Effector CD8-positive, alpha-beta T cell (primary cell): ENCODE measurements around the gene CANT1.

Source experiments
- DNase-seq: peaks from one replicate; lab custom pipeline; 2025; lab: John Stamatoyannopoulos, UW

CANT1 gene

DNA sequence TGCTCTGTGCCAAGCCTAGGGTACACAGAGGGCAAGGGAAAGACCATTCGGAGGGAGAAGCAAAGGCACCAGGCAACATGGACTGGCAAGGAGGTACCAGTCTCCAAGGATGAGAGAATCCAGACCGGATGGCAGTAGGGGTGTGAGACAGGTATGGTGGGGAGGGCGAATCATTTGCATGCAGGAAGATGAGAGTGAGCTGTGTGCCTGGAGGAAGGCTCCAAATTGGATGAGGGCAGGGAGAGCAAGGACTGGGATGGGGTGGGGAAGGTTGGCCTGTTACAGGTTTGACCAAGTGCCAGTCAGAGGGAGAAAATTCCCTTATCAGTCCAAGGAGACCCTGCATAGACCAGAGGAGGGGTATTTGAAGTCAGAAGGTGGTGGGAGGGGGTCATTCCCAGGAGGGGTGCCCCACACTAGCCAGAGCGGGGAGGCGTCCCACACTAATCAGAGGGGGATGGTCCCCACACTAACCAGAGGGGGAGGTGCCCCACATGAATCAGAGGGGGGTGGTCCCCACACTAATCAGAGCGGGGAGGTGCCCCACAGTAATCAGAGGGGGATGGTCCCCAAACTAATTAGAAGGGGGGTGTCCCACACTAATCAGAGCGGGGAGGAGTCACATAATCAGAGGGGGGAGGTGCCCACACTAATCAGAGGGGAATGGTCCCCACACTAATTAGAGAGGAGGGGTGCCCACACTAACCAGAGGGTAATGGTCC, 737 bp downstream of the CANT1 start:
- DNase-seq = no peak

DNA sequence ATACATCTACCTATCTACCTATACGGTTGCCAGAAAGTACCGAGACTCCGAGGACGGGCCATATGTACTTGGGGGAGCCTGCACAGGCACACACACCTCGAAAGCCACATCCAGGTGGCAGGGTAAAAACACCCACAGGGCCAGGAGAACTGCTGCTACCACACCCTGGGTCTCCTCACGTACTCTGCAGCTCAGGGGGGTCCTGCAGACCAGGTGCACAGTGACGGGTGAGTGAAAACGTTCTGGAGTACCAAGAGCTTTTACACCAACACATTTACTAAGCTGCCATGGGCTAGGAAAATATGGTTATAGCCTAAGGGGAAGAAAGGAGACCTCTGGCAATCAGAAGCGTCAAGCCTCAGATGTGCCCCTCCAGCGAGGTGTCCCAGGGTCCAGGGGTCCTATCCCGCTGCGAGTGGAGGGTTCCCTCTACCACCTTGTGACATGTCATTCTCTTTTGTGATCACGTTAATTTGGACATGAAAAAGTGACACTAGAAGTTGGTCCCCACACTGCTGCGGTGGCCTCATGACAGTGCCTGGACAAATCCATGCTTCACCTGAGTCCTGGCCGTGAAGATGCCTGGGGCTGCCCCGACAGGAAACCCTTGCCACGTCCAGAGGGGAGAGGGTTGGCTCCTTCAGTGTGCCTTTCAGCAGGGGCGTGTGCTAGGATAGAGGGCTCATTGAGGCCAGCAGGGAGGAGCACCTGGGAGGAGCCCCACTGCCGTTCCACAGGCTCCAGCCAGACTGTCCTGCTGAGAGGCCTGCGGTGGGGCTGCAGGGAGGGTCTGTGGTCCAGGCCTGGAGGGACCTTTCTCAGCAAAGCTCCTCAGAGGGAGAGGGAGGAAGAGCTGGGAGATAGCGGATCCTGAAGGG, 1.8 kb downstream of the CANT1 start:
- DNase-seq = no peak

DNA sequence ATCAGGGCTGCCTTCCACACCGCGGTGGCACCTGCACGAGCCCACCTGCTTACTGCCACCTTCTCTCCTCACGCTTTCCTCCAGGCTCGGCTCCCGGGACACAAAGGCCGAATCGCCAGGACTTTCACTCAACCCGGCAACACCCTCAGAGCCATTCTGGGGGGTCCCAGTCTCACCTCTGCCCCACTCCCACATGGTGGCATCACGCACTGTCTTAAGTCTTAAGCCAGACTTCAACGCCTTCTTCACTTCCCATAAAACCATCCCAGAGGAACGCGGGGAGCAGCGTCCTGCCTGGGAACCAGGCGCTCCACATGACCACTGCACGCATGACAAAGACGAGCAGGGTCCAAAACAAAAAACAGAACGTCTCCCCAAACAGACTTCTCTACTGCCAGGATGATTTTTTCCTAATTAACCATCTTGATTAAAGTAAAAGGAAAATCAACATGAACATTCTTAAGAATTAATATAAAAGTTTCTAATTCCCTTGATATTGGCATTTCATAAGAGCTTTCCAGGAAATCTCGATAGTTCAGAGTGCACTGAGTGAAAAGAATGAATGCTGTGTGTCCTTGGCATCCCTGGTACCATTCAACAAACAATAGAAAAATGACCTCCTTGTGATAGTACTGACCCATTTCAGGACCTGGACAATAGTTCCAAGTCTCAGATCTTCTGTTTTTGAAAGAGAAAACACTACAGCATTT, 2.6 kb downstream of the CANT1 start:
- no peak for DNase-seq

DNA sequence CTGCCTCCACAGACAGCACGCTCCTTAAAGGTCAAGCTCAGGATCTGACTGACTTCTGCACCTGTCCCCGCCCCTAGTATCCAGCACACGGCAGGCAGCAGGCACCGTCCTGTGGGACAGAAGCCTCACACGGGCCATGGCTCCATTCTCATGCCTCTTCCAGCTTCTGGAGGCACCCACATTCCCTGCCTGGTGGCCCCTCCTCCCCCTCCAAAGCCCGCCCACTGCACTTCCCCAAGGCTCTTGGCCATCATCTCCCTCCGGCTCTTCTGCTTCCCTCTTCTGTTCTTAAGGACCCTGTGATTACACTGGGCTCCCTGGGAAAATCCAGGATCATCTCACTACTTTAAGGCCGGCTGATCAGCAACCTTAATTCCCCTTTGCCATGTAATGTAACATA, 3.5 kb downstream of the CANT1 start:
- DNase-seq = no peak

DNA sequence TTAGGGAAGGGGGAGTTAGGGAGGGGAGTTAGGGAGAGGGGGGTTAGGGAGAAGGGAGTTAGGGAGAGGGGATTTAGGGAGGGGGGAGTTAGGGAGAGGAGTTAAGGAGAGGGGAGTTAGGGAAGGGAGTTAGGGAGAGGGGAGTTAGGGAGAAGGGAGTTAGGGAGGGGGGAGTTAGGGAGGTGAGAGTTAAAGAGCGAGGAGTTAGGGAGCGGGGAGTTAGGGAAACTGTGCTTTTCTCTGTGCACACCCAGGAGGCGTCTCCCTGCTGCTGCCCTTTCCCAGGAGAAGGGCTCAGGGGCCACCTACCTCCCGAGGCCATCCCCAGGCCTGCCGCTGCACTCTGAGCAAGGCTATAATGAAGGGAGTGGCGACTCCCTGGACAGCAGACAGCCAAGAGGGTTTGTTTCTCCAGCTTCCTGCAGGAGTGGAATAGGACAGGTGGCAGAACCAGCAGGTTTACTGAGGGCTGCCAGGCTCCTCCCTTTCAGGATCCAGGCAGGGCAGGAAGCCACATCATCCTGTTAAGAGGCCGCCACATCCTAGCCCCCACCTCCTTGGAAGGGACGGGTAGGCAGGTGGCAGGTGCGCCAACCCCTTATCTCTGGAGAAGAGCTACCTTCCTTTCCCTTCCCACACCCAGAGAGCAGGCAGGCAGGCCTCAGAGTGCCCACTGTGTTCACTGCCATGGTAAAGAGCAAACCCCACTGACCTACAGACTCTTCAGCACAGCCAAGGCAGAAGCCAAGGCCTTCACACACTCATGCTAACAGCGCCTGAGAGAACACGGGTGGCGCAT, 4.3 kb downstream of the CANT1 start:
- DNase-seq = no peak

DNA sequence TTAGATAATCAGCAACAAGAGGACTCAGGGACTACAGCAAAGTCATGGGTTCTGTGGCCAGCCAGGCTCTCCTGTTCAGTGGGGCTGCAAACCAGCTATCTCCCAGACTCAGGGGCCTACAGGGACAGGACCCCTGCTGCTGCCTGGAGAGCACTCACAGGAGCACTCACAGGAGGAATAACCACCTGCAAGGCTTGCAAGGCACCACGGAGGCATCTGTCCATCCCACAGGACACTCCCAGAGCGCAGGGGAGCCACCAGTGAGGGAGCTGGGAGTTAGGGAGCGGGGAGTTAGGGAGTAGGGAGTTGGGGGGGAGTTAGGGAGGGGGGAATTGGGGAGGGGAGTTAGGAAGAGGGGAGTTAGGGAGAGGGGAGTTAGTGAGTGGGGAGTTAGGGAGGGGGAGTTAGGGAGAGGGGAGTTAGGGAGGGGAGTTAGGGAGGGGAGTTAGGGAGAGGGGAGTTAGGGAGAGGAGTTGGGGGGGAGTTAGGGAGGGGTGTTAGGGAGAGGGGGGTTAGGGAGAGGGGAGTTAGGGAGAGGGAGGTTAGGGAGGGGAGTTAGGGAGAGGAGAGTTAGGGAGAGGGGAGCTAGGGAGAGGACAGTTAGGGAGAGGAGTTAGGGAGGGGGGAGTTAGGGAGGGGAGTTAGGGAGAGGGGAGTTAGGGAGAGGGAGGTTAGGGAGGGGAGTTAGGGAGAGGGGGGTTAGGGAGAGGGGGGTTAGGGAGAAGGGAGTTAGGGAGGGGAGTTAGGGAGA, 5.7 kb downstream of the CANT1 start:
- no peak for DNase-seq

DNA sequence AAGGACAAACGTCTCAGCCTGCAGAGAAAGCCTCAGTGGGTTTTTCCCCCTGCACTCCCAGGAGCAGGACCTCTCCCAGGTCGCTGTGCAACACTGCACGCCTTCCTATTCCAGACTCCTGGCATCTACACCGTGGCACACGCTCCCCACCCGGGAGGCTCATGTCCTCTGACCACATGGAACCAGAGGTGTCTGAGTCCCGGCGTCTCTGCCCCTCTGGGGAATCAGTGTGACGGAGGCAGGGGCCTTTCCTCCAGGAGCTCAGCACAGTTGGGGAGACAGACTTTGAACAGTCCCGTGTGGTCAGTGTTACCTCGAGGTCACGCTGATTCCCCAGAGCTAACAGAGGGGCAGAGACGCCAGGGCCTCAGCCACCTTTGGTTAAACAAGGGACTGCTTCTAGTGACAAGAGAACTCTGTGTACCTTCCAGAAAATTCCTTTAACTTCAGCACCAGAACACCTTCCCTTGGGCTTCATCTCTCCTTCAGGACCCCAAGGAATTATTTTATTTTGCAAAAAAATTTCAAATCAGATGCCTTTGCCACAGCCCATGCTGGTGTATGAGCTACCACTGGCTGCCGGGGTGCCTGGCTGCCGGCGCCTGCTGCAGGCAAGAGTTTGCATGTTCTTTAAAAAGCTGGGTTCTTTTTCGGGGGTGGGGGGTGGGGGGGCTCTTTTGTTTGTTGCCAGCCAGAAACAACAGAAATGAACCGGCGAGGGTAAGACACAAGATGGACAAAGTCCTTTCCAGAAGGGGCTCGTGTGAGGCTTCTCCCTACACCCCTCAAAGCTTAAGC, 6.6 kb downstream of the CANT1 start:
- DNase-seq = no peak

DNA sequence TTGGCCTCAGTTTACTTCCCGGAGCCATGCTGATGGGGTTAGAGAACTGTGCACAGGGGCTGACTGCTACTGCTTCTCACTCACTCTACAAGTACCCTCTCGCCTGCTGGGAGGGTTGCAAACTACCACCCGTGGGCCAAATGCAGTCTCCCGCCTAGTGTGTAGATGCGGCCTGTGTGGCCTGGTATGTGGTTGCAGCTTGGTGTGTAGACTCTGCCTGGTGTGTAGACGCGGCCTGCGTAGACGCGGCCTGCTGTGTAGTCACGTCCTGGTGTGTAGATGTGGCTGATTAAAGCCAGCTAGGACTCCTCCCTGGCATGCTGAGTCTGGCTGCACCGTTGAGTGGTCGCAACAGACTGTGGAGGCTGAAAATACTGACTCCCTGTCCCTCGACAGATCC, 7.3 kb downstream of the CANT1 start:
- no peak for DNase-seq

DNA sequence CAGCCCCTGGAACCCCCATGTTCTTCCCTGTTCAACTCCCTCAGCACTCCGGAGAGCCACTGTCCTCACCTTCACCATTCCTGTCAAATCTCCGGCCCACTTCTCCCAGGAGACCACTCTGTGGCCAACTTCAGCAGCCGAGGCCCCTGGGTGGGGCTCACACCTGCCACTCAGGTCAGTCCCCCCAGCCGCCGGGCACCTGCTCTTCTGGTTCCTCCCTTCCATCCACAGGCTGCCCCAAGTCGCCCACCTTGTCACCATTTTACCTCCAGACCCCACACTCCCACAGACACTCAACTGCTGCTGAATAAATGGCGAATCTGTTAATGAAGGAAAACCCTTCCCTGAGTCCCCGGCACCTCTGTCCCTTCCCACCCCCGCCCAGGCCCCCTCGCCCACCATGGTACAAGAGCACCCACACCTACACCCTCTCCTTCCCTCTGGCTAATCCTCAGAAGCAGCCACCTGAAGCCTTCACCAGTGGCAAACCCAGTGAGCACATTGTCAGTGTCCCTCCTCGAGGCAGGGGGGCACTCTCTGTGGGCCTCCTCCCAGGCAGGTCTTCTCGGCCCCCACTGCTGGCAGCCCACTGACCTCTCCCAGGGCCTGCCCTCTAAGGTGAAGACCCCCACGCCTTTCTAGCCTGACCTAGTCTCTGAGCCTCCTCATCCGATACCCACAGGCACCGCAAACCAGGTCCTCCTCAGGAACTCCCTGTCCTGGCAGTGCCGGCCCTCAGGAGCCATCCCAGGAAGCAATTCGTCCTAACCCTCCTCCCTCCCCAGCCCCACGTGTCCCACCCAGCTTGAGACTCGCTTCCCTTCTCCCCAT, 8.2 kb downstream of the CANT1 start:
- no peak for DNase-seq

DNA sequence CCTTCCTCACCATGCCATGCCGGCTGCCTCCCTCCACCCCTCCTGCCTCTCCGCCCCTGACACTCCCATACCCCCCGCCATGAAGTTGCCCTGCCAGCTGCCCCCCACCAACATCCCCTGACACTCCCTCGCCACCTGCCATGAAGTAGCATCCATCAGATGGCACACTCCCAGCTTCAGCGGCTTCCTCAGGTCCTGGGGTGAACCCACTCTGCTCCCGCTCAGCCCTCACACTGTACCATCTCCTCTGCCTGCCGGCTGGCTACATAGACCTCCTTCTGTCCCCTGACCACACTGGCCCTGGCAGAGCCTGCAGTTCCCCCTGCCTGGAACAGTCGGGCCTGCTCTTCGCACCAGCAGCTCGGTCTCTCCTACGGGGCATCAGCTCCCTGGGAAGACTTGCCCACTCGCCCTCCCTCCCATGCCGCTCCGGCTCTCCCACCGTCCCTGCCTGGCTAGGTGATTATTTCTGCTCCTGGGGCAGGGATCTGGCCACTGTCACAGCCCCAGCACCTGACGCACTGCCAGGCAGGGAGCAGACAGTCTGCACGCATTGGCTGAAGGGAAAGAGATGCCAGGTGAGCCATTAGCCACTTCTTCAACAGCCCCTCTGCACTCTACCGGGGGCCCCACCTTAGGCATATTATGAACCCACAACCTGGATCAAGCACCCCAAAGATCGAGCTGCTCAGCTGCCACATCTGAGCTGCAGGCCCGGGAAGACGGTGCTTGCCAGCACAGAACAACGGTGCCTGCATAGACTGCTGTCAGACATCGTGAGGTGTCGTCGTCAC, 9.0 kb downstream of the CANT1 start:
- no peak for DNase-seq

DNA sequence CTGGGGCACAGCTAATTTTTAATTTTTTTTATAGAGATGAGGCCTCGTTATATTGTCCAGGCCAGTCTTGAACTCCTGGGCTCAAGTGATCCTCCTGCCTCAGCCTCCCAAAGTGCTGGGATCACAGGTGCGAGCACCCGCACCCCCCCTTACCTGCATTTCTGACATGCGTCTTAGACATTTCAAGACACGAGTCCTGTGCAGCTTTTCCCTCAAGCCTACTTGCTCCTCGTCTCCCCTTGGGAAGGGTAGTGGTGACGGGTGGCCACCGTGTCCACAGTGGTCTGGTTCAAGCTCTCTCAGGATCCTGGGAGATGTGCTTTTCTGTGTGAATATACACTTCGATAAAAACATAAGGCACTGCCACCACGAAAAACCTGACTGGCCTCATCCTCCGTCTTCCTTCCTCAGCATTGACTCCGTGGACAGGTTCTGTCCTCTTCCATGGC, 9.6 kb downstream of the CANT1 start:
- no peak for DNase-seq

DNA sequence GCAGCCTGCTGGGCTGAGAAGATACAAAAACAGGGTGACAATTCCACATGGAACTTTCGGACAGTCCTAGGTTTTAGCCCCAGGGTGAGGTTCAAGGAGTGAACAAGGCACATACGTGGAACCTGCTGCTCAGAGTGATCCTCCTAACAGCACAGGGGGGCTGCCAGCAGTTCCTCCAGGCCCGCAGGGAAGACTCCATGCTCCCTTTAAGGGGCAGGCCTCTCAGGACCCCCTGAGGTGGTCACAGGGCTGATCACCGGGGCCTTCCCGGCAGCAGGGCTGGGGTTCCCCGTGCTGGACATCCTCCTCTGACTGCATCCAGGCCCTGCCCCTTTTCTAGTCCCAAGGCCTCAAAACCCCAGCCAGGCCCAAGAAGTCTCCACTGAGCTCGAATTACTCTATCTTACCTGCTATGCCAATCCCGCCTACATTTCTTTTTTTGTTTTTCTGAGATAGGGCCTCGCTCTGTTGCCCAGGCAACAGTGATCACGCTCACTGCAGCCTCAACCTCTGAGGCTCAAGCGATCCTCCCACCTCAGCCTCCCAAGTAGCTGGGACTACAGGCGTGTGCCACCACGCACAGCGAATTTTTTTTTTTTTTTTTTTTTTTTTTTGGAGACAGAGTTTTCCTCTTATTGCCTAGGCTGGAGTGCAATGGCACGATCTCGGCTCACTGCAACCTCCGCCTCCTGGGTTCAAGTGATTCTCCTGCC, 10.4 kb downstream of the CANT1 start:
- no peak for DNase-seq

DNA sequence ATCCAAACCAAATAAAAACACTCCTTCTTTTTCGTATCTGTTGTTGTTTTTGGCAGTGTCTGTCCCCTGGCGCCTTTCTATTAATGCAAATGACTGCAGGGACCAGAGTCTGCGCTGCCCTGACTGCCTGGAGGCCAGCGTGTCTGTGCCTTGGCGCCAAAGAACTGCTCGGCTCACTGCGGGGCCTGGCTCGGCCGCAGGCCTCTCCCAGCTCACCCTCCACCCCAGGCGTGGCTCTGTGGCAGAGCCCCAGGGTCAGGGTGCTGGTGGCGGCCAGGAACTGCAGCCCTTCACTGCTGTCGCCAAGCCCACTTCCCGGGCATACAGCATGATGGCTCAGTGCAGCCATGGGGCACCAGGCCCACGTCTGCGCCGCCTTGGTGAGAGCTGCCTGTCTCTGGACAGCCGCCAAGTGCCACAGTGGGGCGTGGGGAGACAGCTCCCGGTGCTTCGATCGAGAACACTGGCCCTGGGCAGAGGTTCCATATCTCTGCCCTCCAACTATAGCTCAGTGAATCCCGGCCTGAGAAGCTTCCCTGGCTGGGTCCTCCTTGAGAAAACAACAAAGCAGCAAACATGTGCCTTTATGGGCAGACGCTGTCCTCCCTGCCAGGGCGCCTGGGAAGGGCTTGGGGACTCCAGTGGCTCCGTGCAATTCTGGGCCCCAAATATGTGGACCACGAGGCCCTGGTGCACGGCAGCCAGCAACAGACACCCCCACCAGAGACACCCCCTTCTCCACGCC, 11.1 kb downstream of the CANT1 start:
- DNase-seq = no peak

DNA sequence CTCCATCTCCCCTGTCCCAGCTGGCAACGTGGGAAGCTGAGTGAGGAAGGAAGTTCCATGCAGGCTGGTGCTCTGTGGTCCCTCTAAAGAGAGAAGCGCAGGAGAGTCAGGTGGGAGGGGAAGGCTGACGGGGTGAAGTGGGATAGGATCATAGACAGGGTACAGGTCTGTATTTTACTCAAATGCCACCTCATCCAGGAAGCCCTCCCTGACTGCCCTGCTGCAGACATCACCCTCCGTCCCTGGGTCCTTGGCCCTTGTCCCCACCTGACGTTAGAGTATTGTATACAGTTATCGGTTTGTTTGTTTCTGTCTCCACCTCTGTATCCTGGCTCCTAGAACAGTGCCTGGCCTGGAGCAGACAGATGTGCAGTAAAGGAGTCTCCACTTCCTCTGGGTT, 11.7 kb downstream of the CANT1 start:
- DNase-seq = no peak

DNA sequence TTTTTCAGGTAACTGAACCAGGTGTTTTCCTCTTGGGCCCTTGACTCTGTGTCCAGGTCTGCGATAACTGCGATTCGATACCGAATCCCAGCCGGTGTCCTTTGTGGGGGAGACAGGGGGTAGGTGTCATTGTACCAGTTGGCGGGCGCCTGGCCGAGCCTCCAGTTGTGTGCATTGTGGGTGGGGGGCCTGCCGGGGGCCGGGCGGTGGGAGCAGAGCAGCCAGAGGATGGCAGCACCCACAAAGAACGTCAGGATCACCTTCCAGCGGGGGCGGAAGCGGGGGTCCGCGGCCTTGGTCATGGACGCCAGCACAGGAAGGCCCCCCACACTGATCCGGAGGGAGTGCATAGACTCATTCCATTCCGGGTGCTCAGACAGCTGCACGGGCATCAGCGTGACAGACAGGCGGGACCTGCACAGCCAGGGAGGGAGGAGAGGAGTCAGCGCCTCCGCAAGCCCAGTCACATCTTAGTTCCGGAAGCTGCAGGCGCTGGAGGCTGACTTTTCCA, 12.3 kb downstream of the CANT1 start:
- no peak for DNase-seq

DNA sequence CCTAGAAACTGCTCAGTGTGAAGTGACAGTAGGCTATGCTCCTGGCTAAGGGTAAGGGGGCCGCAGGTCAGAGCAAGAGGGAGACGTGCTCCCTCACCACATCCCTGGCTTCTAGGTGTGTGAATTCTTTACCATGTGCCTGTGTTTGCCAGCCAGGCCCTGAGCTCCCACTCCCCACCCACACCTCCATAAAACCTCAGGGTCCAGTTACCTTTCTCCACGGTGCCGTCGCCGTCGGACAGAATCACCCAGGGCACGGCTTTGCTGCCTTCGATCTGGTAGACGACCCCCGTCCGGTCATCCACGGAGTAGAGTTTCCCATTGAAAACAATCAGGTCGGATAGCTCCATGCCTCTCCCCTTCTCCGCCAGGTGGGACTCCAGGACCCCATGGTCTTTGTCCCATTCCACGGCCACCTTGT, 12.8 kb downstream of the CANT1 start:
- DNase-seq = no peak
